IPS-20b (cell line): Measurements from ENCODE around the gene PER3.

Source experiments
- H3K27ac ChIP-seq: one replicate; pipeline ENCODE4 v1.5.1; 2013; ENCODE audit warnings: low read length
- H3K27me3 ChIP-seq: 2 replicates; pipeline ENCODE4 v1.6.1; 2013; ENCODE audit warnings: mild to moderate bottlenecking, low read length, inconsistent platforms; ENCODE audit not compliant: insufficient read depth
- H3K36me3 ChIP-seq: 2 replicates; pipeline ENCODE4 v1.6.1; 2013; ENCODE audit warnings: low read depth, mild to moderate bottlenecking, inconsistent platforms, low read length, moderate library complexity; ENCODE audit not compliant: insufficient read depth
- H3K4me1 ChIP-seq: 2 replicates; pipeline ENCODE4 v1.6.1; 2013; ENCODE audit warnings: mild to moderate bottlenecking, control low read depth, inconsistent platforms, low read length, moderate library complexity; ENCODE audit not compliant: insufficient read depth
- H3K4me3 ChIP-seq: 2 replicates; pipeline ENCODE4 v1.5.1; 2013; ENCODE audit warnings: mild to moderate bottlenecking, low read length, inconsistent platforms
- H3K9ac ChIP-seq: 2 replicates; pipeline ENCODE4 v1.6.1; 2013; ENCODE audit warnings: low read depth, mild to moderate bottlenecking, inconsistent platforms, low read length, moderate library complexity
- H3K9me3 ChIP-seq: 2 replicates; pipeline ENCODE4 v1.6.1; 2013; ENCODE audit warnings: mild to moderate bottlenecking, low read depth, low read length, inconsistent platforms; ENCODE audit not compliant: insufficient read depth

Gene PER3

GRCh38 chr1:7884757-7885156, 100.7 kb downstream of the PER3 start:
- no peak overlapping the region for H3K27ac ChIP-seq

DNA sequence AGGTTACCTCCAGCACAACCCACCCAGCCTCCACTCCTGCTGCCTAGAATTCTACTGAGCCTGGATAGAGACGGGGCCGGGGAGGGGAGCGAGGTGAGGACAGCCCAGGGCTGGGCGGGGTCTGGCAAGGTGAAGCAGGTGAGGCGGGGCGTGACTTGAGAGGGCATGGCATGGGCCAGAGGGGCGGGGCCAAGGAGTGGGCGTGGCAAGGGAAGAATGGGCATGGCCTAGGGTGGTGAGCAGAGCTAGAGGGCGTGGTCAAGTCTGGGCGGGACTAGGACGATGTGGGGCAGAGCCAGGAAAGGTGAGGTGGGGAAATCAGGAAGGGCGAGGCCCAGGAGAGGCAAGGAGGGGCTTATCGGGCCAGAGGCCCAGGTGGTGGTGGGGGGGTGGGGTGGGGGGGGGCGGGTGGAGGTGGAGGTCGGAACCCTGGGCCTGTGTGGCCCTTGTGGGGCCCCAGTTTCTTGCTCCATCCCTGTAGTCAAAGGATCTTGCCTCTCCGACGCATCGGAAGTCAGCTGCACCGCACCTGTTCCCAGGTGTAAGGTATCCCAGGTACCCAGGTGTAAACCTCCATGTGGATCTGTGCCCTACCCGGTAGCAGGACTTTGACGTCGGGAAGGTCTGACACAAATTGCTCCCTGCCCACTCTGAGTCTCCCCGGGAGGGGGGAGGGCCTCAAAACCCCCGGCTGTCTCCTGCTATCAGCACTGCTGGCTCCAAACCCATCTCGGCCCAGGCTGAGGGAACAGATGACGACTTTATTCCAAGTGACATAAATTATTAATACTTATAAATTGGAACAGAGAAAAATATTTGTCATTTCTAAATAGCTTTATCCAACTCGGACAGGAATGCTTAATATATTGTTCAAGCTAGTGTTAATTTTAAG, 101.7 kb downstream of the PER3 start:
- Histone ChIP-seq H3K27ac (no peak overlapping the region), H3K9ac (no peak overlapping the region), H3K27me3 (no peaks in the 10 kb centered on the region), H3K9me3 (no peaks in the 10 kb centered on the region), H3K4me3 (no peak overlapping the region), H3K4me1 (no peaks in the 10 kb centered on the region), H3K36me3 (no peaks in the 10 kb centered on the region)

More at GRCh38 chr1:7884757-7885156, 100.7 kb downstream of the PER3 start:
- Histone ChIP-seq H3K4me3 (no peak overlapping the region), H3K27me3 (no peaks in the 10 kb centered on the region), H3K9me3 (no peaks in the 10 kb centered on the region), H3K36me3 (no peaks in the 10 kb centered on the region), H3K9ac (no peak overlapping the region), H3K4me1 (no peaks in the 10 kb centered on the region)

DNA sequence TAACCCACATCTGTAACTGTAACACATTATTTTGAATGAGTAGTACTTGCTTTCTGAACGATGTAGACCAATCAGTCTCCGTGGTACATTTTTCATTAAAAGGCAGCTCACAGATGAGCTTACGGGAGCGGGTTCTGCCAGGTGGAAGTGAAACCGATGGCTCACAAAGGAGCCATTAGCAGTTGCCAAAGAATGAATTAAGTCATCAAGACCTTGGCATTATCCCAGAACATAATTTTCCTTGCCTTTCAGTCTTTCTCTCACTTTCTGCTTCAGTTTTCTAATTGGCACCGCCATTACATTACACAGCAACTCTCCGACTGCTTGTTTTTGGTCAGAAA, 102.3 kb downstream of the PER3 start:
- Histone ChIP-seq H3K36me3 (no peaks in the 10 kb centered on the region), H3K4me1 (no peaks in the 10 kb centered on the region), H3K9ac (no peak overlapping the region), H3K27me3 (no peaks in the 10 kb centered on the region), H3K27ac (no peak overlapping the region), H3K9me3 (no peaks in the 10 kb centered on the region), H3K4me3 (no peak overlapping the region)

GRCh38 chr1:7888248-7889081, 104.4 kb downstream of the PER3 start:
- Histone ChIP-seq H3K36me3 (no peaks in the 10 kb centered on the region), H3K9me3 (no peaks in the 10 kb centered on the region), H3K4me1 (no peaks in the 10 kb centered on the region), H3K4me3 (no peak overlapping the region), H3K9ac (no peak overlapping the region), H3K27me3 (no peaks in the 10 kb centered on the region), H3K27ac (no peak overlapping the region)

DNA sequence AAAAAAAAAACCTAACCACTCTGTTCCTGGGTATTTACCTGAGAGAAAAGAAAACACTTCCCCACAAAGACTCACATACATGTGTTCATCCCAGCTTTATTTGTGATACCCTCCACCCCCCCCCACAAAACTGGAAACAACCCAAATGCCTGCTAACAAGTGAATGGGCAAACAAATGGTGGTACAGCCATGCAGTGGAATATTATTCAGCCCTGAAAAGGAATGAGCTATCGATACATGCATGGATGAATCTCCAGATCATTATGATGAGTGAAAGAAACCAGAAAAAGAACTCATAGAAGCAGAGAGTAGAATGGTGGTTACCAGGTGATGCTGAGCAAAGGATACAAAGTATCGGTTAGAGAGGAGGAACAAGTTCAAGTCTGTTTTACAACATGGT, 106.8 kb downstream of the PER3 start:
- Histone ChIP-seq H3K27ac (no peak overlapping the region), H3K4me1 (no peaks in the 10 kb centered on the region), H3K27me3 (no peaks in the 10 kb centered on the region), H3K9me3 (no peaks in the 10 kb centered on the region), H3K36me3 (no peaks in the 10 kb centered on the region), H3K4me3 (no peak overlapping the region), H3K9ac (no peak overlapping the region)

- H3K4me3 ChIP-seq: no peak overlapping the region
- H3K27ac ChIP-seq: no peak overlapping the region
- H3K4me1 ChIP-seq: no peaks in the 10 kb centered on the region
- no peaks in the 10 kb centered on the region for H3K9me3 ChIP-seq
- no peaks in the 10 kb centered on the region for H3K36me3 ChIP-seq
- H3K9ac ChIP-seq: no peak overlapping the region
- no peaks in the 10 kb centered on the region for H3K27me3 ChIP-seq
Observed at GRCh38 chr1:7891804-7892203, 107.7 kb downstream of the PER3 start.

DNA sequence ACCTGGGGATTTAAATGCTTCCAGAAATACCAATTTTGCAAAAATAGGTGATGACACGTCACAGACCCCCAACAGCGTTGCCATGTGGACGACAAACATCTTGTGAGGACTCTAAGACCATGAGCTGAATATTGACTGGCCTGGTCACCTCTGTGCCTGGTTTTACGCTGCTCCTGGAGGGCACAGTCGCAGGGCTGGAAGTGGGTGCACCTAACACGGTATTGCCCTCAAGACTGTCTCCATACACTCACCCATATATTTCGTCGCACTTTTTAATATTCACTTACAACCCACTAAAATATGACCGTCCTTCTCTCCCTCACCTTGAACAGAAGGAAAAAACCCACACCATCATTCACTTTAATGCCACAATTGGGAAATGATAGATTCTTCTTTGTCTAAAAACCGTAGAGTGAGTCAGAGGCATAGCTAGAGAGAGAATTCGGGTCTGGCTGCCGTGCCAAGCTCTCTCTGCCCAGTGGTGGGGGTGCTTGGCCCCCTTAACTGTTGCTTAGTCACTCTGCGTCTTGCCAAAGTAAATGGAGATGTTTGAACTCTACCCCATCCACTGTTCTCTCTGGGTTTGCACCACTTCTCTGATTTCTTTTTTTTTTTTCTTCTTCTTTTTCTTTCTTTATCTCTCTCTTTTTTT, 109.6 kb downstream of the PER3 start:
- H3K9me3 ChIP-seq: no peaks in the 10 kb centered on the region
- H3K9ac ChIP-seq: no peak overlapping the region
- H3K27ac ChIP-seq: no peak overlapping the region
- no peaks in the 10 kb centered on the region for H3K27me3 ChIP-seq
- H3K4me1 ChIP-seq: no peaks in the 10 kb centered on the region
- H3K4me3 ChIP-seq: no peak overlapping the region
- no peaks in the 10 kb centered on the region for H3K36me3 ChIP-seq
